Measurements from ENCODE around the gene MCTP1.

The MCTP1 gene

DNA sequence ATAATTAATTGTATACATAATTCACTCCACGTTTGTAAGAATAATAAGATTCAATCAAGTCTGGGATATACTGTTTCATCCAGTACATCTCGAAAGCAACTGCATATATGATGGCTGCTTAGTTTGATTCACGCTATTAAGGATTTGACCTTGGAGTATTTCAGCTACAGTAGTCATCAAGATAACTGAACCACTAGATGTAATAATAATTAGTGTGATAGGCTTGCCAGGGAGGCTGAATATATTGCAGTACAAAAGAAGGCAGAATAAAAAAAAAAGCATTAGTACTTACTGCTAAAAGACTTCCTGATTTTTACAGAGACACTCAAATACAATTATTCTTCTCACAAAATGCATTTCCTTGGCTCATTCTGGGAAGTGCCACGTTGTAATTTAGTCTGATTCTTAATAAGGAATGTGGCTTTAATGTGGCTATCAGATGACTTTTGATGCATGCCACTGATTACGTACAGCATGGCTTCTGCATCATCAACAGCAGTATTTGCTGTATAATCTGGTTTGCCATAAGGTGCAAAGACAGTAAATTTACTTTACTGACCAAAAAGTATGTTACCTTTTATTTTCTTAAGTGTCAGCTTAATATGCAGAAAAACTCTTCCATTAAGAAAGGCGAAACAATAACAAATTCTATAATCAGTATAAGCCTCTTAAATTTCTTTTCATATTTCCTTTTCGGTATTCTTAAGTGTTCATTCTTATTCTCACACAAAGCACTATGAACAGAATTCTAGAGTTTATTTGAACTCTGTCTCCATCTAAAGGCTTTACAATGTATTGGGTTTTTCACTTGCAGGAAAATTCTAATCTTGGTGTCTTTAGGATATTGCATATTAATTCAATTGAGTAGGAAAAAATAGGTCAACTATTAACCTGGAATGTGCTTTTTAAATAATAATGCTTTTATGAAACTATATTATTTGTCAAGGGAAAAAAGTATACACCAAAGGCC is 500.1 kb downstream of the MCTP1 start:
- TF ChIP-seq EZH2phosphoT487 (IDR thresholded peaks at IDR 0.05; ENCODE audit: borderline replicate concordance, low read length) = no peak
- TF ChIP-seq, protein P1, sequence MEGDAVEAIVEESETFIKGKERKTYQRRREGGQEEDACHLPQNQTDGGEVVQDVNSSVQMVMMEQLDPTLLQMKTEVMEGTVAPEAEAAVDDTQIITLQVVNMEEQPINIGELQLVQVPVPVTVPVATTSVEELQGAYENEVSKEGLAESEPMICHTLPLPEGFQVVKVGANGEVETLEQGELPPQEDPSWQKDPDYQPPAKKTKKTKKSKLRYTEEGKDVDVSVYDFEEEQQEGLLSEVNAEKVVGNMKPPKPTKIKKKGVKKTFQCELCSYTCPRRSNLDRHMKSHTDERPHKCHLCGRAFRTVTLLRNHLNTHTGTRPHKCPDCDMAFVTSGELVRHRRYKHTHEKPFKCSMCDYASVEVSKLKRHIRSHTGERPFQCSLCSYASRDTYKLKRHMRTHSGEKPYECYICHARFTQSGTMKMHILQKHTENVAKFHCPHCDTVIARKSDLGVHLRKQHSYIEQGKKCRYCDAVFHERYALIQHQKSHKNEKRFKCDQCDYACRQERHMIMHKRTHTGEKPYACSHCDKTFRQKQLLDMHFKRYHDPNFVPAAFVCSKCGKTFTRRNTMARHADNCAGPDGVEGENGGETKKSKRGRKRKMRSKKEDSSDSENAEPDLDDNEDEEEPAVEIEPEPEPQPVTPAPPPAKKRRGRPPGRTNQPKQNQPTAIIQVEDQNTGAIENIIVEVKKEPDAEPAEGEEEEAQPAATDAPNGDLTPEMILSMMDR (IDR thresholded peaks at IDR 0.05; ENCODE audit: low read depth, low read length, poor library complexity, severe bottlenecking) = no peak
- Histone ChIP-seq H3K79me2 (ENCODE audit: control insufficient read depth, low read length) (no peaks in the 10 kb centered on the region), H3K27ac (ENCODE audit: low read depth, low read length) (no peak overlapping the region), H3K27me3 (ENCODE audit: control insufficient read depth, low read length) (peaks cover 8% of the 10 kb centered on the region; the same call in 1 of the 2 replicates), H3K9me2 (replicated peaks; ENCODE audit: control insufficient read depth, low read length) (no peaks in the 10 kb centered on the region), H3F3A (ENCODE audit: control insufficient read depth, insufficient read depth) (no peaks in the 10 kb centered on the region), H3K4me1 (ENCODE audit: control insufficient read depth, low read length) (no peaks in the 10 kb centered on the region), H3K9me3 (ENCODE audit: control insufficient read depth, insufficient read depth, low read length) (no peaks in the 10 kb centered on the region), H3K36me3 (ENCODE audit: control insufficient read depth, low read length) (no peaks in the 10 kb centered on the region), H3K4me2 (ENCODE audit: low read length) (no peak overlapping the region), H4K20me1 (ENCODE audit: control insufficient read depth, insufficient read depth, low read depth, low read length) (no peaks in the 10 kb centered on the region), H3K4me3 (ENCODE audit: low read length) (no peak overlapping the region)

DNA sequence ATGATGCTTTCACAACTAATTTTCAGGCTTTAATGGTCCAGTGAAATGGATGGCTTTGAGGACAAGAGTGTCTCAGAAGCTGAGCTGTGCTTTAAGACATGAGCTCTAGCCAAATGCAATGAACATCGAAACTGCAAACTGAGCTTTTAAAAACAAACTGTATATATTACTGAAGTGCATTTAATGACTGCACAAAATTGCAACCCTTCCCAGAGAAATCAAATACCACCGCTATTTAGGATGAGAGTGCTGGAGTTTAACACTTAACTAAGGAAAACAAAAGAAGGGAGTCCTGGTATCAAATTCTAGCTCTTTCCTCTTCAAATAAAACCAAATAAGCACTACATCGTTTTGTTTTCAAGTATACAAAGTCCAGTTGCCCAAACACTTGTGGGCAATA is 502.5 kb downstream of the MCTP1 start:
- H4K20me1 ChIP-seq (ENCODE audit: control insufficient read depth, insufficient read depth, low read depth, low read length) = no peaks in the 10 kb centered on the region
- TF ChIP-seq, protein P1 (IDR thresholded peaks at IDR 0.05; ENCODE audit: low read depth, low read length, poor library complexity, severe bottlenecking) = no peak
- no peak for TF ChIP-seq EZH2phosphoT487 (IDR thresholded peaks at IDR 0.05; ENCODE audit: borderline replicate concordance, low read length)

DNA sequence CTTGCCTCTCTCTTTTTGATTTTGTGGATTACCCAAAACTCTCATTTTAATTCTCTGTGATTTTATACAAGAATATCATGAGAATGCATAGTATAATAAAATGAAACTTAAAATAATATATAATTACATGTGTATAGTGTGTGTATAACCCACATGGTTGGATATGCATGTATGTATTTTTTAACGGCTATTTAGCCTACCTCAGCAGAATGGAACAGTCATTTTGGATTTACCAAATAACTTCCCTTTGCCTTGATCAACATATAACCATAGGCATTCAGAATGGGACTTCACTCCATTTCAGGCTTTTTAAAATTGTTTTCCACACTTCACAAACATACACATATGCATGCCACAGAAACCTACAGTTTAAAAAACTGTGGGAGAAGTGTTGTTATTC is 505.2 kb downstream of the MCTP1 start:
- H3K4me1 ChIP-seq (ENCODE audit: control insufficient read depth, low read length) = no peaks in the 10 kb centered on the region
- no peaks in the 10 kb centered on the region for H3K9me3 ChIP-seq (ENCODE audit: control insufficient read depth, insufficient read depth, low read length)
- no peak overlapping the region for H3K4me2 ChIP-seq (ENCODE audit: low read length)
- no peak for TF ChIP-seq EZH2phosphoT487 (IDR thresholded peaks at IDR 0.05; ENCODE audit: borderline replicate concordance, low read length)
- TF ChIP-seq, protein P1 (IDR thresholded peaks at IDR 0.05; ENCODE audit: low read depth, low read length, poor library complexity, severe bottlenecking) = no peak
- no peaks in the 10 kb centered on the region for H3K79me2 ChIP-seq (ENCODE audit: control insufficient read depth, low read length)
- no peak overlapping the region for H3K27ac ChIP-seq (ENCODE audit: low read depth, low read length)
- H3K4me3 ChIP-seq (ENCODE audit: low read length) = no peak overlapping the region
- peaks cover 18% of the 10 kb centered on the region; the same call in 1 of the 2 replicates for H3K27me3 ChIP-seq (ENCODE audit: control insufficient read depth, low read length)
- no peaks in the 10 kb centered on the region for H4K20me1 ChIP-seq (ENCODE audit: control insufficient read depth, insufficient read depth, low read depth, low read length)
- no peaks in the 10 kb centered on the region for H3F3A ChIP-seq (ENCODE audit: control insufficient read depth, insufficient read depth)
- H3K36me3 ChIP-seq (ENCODE audit: control insufficient read depth, low read length) = no peaks in the 10 kb centered on the region
- H3K9me2 ChIP-seq (replicated peaks; ENCODE audit: control insufficient read depth, low read length) = no peaks in the 10 kb centered on the region

More for the DNA sequence above, 502.5 kb downstream of the MCTP1 start:
- H3K4me3 ChIP-seq (ENCODE audit: low read length) = no peak overlapping the region
- H3K27ac ChIP-seq (ENCODE audit: low read depth, low read length) = no peak overlapping the region
- no peaks in the 10 kb centered on the region for H3K9me3 ChIP-seq (ENCODE audit: control insufficient read depth, insufficient read depth, low read length)
- H3K9me2 ChIP-seq (replicated peaks; ENCODE audit: control insufficient read depth, low read length) = no peaks in the 10 kb centered on the region
- no peak overlapping the region for H3K4me2 ChIP-seq (ENCODE audit: low read length)
- no peaks in the 10 kb centered on the region for H3K36me3 ChIP-seq (ENCODE audit: control insufficient read depth, low read length)
- H3K27me3 ChIP-seq (ENCODE audit: control insufficient read depth, low read length) = peaks cover 15% of the 10 kb centered on the region; the same call in 1 of the 2 replicates
- no peaks in the 10 kb centered on the region for H3K4me1 ChIP-seq (ENCODE audit: control insufficient read depth, low read length)
- no peaks in the 10 kb centered on the region for H3F3A ChIP-seq (ENCODE audit: control insufficient read depth, insufficient read depth)
- no peaks in the 10 kb centered on the region for H3K79me2 ChIP-seq (ENCODE audit: control insufficient read depth, low read length)
